T-cell (primary cell): ENCODE data around the gene FAM241A. TPM values are rescaled to one million over a fixed set of nuclear protein-coding genes. Genes with fewer than 3 reads are reported as not detected.

Experiments
- ATAC-seq, 4 experiments: fragments of 200-7000 bp in 3 of 4; fragments of 150-1000 bp in 1 of 4; cut with Tn5 transposase; replicated peaks in 1 of 4; 1 replicate in 3 of 4; 2 replicates in 1 of 4; pipeline ENCODE4 v1.10.0; 2021; ENCODE audit warnings: moderate library complexity in 3 of 4, mild to moderate bottlenecking in 2 of 4, moderate number of reproducible peaks in 1 of 4
- CTCF ChIA-PET, 2 donors: fragments of 300-600 bp; sonication (Branson Sonifier 250); formaldehyde crosslinking; loops; one replicate each; lab custom pipeline; 2022; ENCODE audit warnings: antibody characterized with exemption in 2 of 2; lab: Charles Lee
- POLR2A ChIA-PET, 2 donors: fragments of 300-600 bp; sonication (Branson Sonifier 250); formaldehyde crosslinking; loops; one replicate each; lab custom pipeline; 2022; ENCODE audit warnings: antibody characterized with exemption in 2 of 2; lab: Charles Lee
- DNase-seq, 35 experiments: peaks; one replicate each; pipeline versions ENCODE4 v3.0.0 to v3.0.0-alpha.2; 2013 to 2023
- H3K27ac ChIP-seq: one replicate; pipeline ENCODE4 v1.5.1; 2013; ENCODE audit warnings: low read length
- H3K27me3 ChIP-seq, 2 experiments: replicated peaks in 1 of 2; 1 replicate in 1 of 2; 2 replicates in 1 of 2; pipeline versions ENCODE4 v1.6.1 to v1.7.0; 2013; ENCODE audit warnings: low read length in 1 of 2, mixed read lengths in 1 of 2; ENCODE audit not compliant: control insufficient read depth in 2 of 2, insufficient read depth in 2 of 2; ENCODE audit errors: extremely low read depth in 1 of 2
- H3K36me3 ChIP-seq, 2 donors: 1 replicate in 1 of 2; 2 replicates in 1 of 2; pipeline versions ENCODE4 v1.6.1 to v1.7.0; 2013; ENCODE audit warnings: low read length in 1 of 2; ENCODE audit not compliant: control insufficient read depth in 2 of 2, insufficient read depth in 1 of 2; ENCODE audit errors: extremely low read depth in 1 of 2
- H3K4me1 ChIP-seq, 2 experiments: 1 replicate in 1 of 2; 2 replicates in 1 of 2; pipeline versions ENCODE4 v1.6.1 to v1.7.0; 2013; ENCODE audit warnings: low read length in 2 of 2, mixed read lengths in 1 of 2; ENCODE audit not compliant: insufficient read depth in 2 of 2, control insufficient read depth in 1 of 2; ENCODE audit errors: extremely low read depth in 1 of 2
- H3K4me3 ChIP-seq, 2 donors: 1 replicate in 1 of 2; 2 replicates in 1 of 2; pipeline versions ENCODE4 v1.5.1 to v1.7.0; 2013; ENCODE audit warnings: mild to moderate bottlenecking in 2 of 2, low read length in 1 of 2, moderate library complexity in 1 of 2; ENCODE audit not compliant: control insufficient read depth in 1 of 2; ENCODE audit errors: extremely low read depth in 1 of 2
- H3K9me3 ChIP-seq: 2 replicates; pipeline ENCODE4 v1.7.0; 2013
- H3K27ac Mint-ChIP-seq, 2 donors: one replicate each; pipeline ENCODE4 v1.8.0; 2020 to 2021; ENCODE audit warnings: mild to moderate bottlenecking in 2 of 2, mixed read lengths in 2 of 2
- H3K27me3 Mint-ChIP-seq, 2 donors: one replicate each; pipeline ENCODE4 v1.8.0; 2021 to 2022; ENCODE audit warnings: mixed read lengths in 2 of 2
- H3K36me3 Mint-ChIP-seq: one replicate; pipeline ENCODE4 v1.8.0; 2021; ENCODE audit warnings: mixed read lengths
- H3K4me1 Mint-ChIP-seq, 3 donors: one replicate each; pipeline ENCODE4 v1.8.0; 2020 to 2022; ENCODE audit warnings: mixed read lengths in 3 of 3, mild to moderate bottlenecking in 1 of 3
- H3K4me3 Mint-ChIP-seq, 3 donors: one replicate each; pipeline ENCODE4 v1.8.0; 2020 to 2022; ENCODE audit warnings: mild to moderate bottlenecking in 3 of 3, mixed read lengths in 3 of 3, moderate library complexity in 3 of 3
- H3K9me3 Mint-ChIP-seq, 3 donors: one replicate each; pipeline ENCODE4 v1.8.0; 2020 to 2022; ENCODE audit warnings: mixed read lengths in 3 of 3
- WGBS: methylation state at CpG from one replicate; pipeline ENCODE4 v1.1.5; 2013; ENCODE audit warnings: missing lambda C conversion rate; ENCODE audit not compliant: insufficient coverage; 5-methylcytosine and 5-hydroxymethylcytosine counted together
- total RNA-seq, 35 experiments: library from RNA in 6 of 35; stranded (reverse) in 6 of 35; fragments of 120-200 nt in 1 of 35; gene quantifications; one replicate each; pipeline versions ENCODE4 v1.2.1 to v1.2.4 and lab custom pipeline; 2013 to 2026

The FAM241A gene
- total RNA-seq, 5 donors from 2014 or later (not counting 1 experiment from before 2014, with no cell fraction given): 1.4 to 3.4 (median 2.0) TPM

DNA sequence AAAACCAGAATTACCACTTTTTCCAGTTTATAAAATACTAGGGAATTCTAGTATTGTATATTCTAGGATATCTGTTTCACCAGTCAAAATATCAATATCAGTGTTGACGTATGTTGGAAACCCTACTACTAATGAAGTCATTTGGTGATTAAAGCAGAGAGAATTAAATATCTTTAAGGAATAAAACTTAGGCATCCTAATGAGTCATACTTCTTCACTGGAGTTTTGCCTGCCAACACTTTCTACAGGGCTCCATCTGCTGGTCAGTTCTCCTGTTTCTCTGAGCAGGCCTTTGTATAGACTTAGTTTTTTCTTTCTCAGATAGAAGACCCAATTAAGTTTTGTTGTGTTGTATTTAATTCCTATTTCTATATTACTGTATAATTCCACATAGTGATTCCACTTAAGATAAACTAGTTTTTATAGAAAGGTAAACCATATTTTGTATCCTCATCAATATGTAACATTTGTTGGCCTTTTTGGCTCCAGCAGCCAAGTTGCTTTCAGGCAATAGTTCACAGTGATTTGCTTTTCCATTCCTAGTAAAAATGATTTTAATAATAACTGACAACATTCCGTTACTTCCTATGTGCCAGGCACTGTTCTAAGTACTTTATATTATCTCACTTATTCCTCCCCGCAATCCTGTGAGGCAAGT, 89.8 kb downstream of the FAM241A start:
- Histone ChIP-seq H3K36me3 (no peaks in the 10 kb centered on the region), H3K27me3 (no peaks in the 10 kb centered on the region), H3K27ac (no peak overlapping the region), H3K4me1 (peaks cover 8 to 20% of the 10 kb centered on the region in 2 experiments), H3K4me3 (no peak overlapping the region), H3K9me3 (no peaks in the 10 kb centered on the region)
- ChIA-PET POLR2A (interaction anchor here in 1 of 2 donors (0.7 kb wide), 1 partner anchor 21 kb away, joined by 9 read pairs; no protein-coding TSS in a partner anchor), CTCF (interaction anchor here (0.6 to 3.5 kb wide), 12 partner anchors 12 to 399 kb away, joined by 3 to 27 read pairs (median 4); no protein-coding TSS in a partner anchor)
- H3K27ac Mint-ChIP-seq: no peak overlapping the region
- no peaks in the 10 kb centered on the region for H3K9me3 Mint-ChIP-seq
- peaks cover 52 to 60% (median 55%) of the 10 kb centered on the region in 3 donors for H3K4me1 Mint-ChIP-seq
- ATAC-seq (no peak), DNase-seq (peak in 31 of 35 experiments; percentile 7 to 81 (median 39))
- H3K36me3 Mint-ChIP-seq: peaks cover 21% of the 10 kb centered on the region
- H3K4me3 Mint-ChIP-seq: no peak overlapping the region
- WGBS: no CpG with 5 or more reads among the region's 3 CpGs
- no peaks in the 10 kb centered on the region for H3K27me3 Mint-ChIP-seq

DNA sequence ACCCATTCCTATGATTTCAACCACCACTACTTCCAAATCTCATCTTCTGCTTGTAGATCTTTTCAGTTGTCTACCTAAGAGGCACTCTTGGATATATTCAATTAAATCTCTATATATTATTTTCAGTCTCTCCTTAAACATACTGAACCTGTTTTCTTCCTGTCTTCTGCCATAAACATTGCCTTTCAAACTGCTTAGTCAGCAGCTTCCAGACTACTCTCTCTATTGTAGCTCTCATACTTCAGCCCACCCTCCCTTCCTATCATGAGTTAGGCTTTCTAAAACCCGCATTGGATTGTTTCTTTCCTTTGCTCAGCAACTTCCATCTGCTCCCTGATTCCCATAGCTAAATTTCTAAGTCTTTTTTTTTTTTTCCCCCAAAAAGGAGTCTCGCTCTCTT, 90.8 kb downstream of the FAM241A start:
- Histone ChIP-seq H3K4me1 (peaks cover 5 to 13% of the 10 kb centered on the region in 2 experiments), H3K36me3 (no peaks in the 10 kb centered on the region), H3K4me3 (no peak overlapping the region), H3K27me3 (no peaks in the 10 kb centered on the region), H3K27ac (no peak overlapping the region), H3K9me3 (no peaks in the 10 kb centered on the region)
- DNase-seq (no peak), ATAC-seq (no peak)
- POLR2A ChIA-PET: interaction anchor here in 1 of 2 donors (0.6 to 0.7 kb wide), 4 partner anchors 11 to 118 kb away, joined by 3 to 4 read pairs (median 4); no protein-coding TSS in a partner anchor
- Mint-ChIP-seq H3K27ac (no peak overlapping the region), H3K27me3 (no peaks in the 10 kb centered on the region), H3K36me3 (peaks cover 27% of the 10 kb centered on the region), H3K4me3 (no peak overlapping the region), H3K9me3 (no peaks in the 10 kb centered on the region), H3K4me1 (peaks cover 54 to 59% (median 55%) of the 10 kb centered on the region in 3 donors)
- WGBS: 100% methylated on average over 1 of the region's 2 CpGs
- CTCF ChIA-PET: interaction anchor here (0.6 to 3.5 kb wide), 14 partner anchors 10 to 398 kb away, joined by 3 to 27 read pairs (median 4); no protein-coding TSS in a partner anchor

DNA sequence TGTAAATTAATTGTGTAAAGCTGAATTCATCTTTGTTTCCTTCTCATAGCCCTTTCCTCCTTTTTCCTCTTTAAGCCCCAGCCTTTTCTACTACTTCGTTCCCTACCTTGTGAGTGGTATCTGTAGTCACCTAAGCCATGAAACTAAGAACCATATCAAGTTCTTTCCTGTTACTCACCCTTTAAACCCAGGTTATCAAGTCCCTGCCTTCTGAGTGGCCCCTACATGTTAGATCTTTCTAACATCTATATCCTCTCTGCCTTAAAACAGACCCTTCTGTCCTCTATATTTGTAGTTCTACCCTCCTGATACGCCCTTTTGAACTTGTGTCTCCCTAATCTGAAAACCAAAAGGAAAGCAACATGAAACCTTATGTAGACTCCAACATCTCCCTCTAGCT, 93.6 kb downstream of the FAM241A start:
- Histone ChIP-seq H3K27me3 (no peaks in the 10 kb centered on the region), H3K9me3 (no peaks in the 10 kb centered on the region), H3K36me3 (no peaks in the 10 kb centered on the region), H3K4me1 (no peaks in the 10 kb centered on the region), H3K4me3 (no peak overlapping the region), H3K27ac (no peak overlapping the region)
- ChIA-PET CTCF (interaction anchor here in 1 of 2 donors (0.5 kb wide), 1 partner anchor 51 kb away, joined by 5 read pairs; no protein-coding TSS in a partner anchor), POLR2A (interaction anchor here in 1 of 2 donors (0.6 kb wide), 1 partner anchor 150 kb away, joined by 4 read pairs; no protein-coding TSS in a partner anchor)
- WGBS: 100% methylated on average over 2 of the region's 2 CpGs
- Mint-ChIP-seq H3K27me3 (no peaks in the 10 kb centered on the region), H3K4me1 (peaks cover 45 to 48% (median 45%) of the 10 kb centered on the region in 3 donors), H3K9me3 (no peaks in the 10 kb centered on the region), H3K27ac (no peak overlapping the region), H3K4me3 (no peak overlapping the region), H3K36me3 (peaks cover 33% of the 10 kb centered on the region)
- DNase-seq (no peak), ATAC-seq (no peak)

Other genes with a start within 250 kb of the FAM241A start
- 10 to 100 TPM; 13.9 to 21.4 (median 20.3) TPM for gene AP1AR, start 86.3 kb downstream of the FAM241A start, total RNA-seq
- gene TIFA, start 140.4 kb downstream of the FAM241A start, total RNA-seq: 10 to 100 TPM; 13.4 to 18.7 (median 14.9) TPM
- 10 to 100 TPM in 2 of 5 donors, 1 to 10 TPM in 3; 8.3 to 22.9 (median 9.3) TPM for gene ALPK1, start 151.9 kb downstream of the FAM241A start, total RNA-seq